ENCODE results near the gene SYT7.

GRCh38 chr11:61609980-61610366, 29.1 kb upstream of the SYT7 start:
- TF ChIP-seq CTCF (IDR thresholded peaks at IDR 0.05; ENCODE audit: low read length) (no peak), EZH2 (optimal IDR thresholded peaks at IDR 0.05; ENCODE audit: low read depth, low read length) (no peak), EZH2phosphoT487 (IDR thresholded peaks at IDR 0.05; ENCODE audit: low read length) (no peak)

All from MM.1S (cell line).